Neural progenitor cell (in vitro differentiated cells): ENCODE results near the gene LEKR1.

Experiments used
- CTCF ChIP-seq: fragments of 200-600 bp; sonication (generic); IDR thresholded peaks from 2 replicates; pipeline ENCODE4 v1.5.1; 2017; ENCODE audit warnings: antibody characterized with exemption, mild to moderate bottlenecking
- EZH2 ChIP-seq: fragments of 200-600 bp; sonication (generic); IDR thresholded peaks from 2 replicates; pipeline ENCODE4 v1.6.1; 2017; ENCODE audit warnings: antibody characterized with exemption, mild to moderate bottlenecking, moderate library complexity
- EZH2phosphoT487 ChIP-seq: fragments of 200-600 bp; sonication (generic); IDR thresholded peaks from 2 replicates; pipeline ENCODE4 v1.6.1; 2017; ENCODE audit warnings: antibody characterized with exemption

GRCh38 chr3:156957715-156958114 is 131.6 kb downstream of the LEKR1 start:
- no peak for TF ChIP-seq CTCF
- no peak for TF ChIP-seq EZH2phosphoT487
- TF ChIP-seq EZH2, result no peak
